Left renal pelvis (tissue), 4 donors: ENCODE results near the gene TAF1L. TPM values are rescaled to one million over a fixed set of nuclear protein-coding genes. Genes with fewer than 3 reads are reported as not detected.

Experiments
- DNase-seq, 4 donors: peaks; one replicate each; pipeline ENCODE4 v3.0.0-alpha.2; 2013; ENCODE audit warnings: low read depth in 4 of 4, low spot score in 3 of 4
- polyA plus RNA-seq, 4 donors: library from polyadenylated mRNA; unstranded; fragments of 120-200 nt; gene quantifications; one replicate each; pipeline ENCODE4 v1.2.1, GENCODE V29; 2013; ENCODE audit not compliant: insufficient read length in 4 of 4

Gene TAF1L
- polyA plus RNA-seq, 4 donors = 0.03 to 0.10 (median 0.08) TPM

GRCh38 chr9:32590476-32590875 is 45.0 kb downstream of the TAF1L start:
- DNase-seq = no peak

GRCh38 chr9:32589083-32589723 is 46.3 kb downstream of the TAF1L start:
- DNase-seq = peak in 2 of 4 donors; percentile 14 to 27

- no peak for DNase-seq
These were observed 47.6 kb downstream of the TAF1L start for GRCh38 chr9:32587901-32588300.

- DNase-seq = no peak
These were observed 50.7 kb downstream of the TAF1L start for GRCh38 chr9:32584784-32585183.

GRCh38 chr9:32581512-32582143 is 53.8 kb downstream of the TAF1L start:
- peak in 2 of 4 donors; percentile 36 to 38 for DNase-seq

- DNase-seq = no peak
These were observed 54.7 kb downstream of the TAF1L start for GRCh38 chr9:32580631-32581300.

- peak in 1 of 4 donors; percentile 19 for DNase-seq
These were observed 55.6 kb downstream of the TAF1L start for GRCh38 chr9:32579706-32580331.

Other genes with a start within 250 kb of the TAF1L start
- gene RIGI, start 109.5 kb downstream of the TAF1L start, polyA plus RNA-seq = 10 to 100 TPM in 3 of 4 donors, 1 to 10 TPM in 1; 9.2 to 14.3 (median 11.9) TPM
- 10 to 100 TPM; 12.6 to 21.7 (median 17.0) TPM for gene SMIM27, start 83.3 kb downstream of the TAF1L start, polyA plus RNA-seq
- 10 to 100 TPM; 27.2 to 38.3 (median 32.0) TPM for gene TOPORS, start 83.1 kb downstream of the TAF1L start, polyA plus RNA-seq
- gene NDUFB6, start 62.5 kb downstream of the TAF1L start, polyA plus RNA-seq = 10 to 100 TPM; 56.6 to 83.7 (median 74.5) TPM
- gene TMEM215, start 147.9 kb upstream of the TAF1L start, polyA plus RNA-seq = 1 to 10 TPM in 1 of 4 donors, under 1 TPM in 3; 0.23 to 4.4 (median 0.29) TPM